NCI-H510A treated with DMSO at 0.1 percent for 48 hours (cell line): ENCODE measurements around the gene CHP1.
"Not testable (repeated sequence)": the region's sequence is repeated elsewhere in the genome, so short reads cannot be mapped to it uniquely, and the experiment has no call there.

ENCODE experiments used
- DNase-seq: peaks from one replicate; lab custom pipeline; 2025; lab: John Stamatoyannopoulos, UW

CHP1 gene

GRCh38 chr15:41230650-41231421, at the start of gene CHP1, which contains the start of gene EXD1:
Gene CHP1, plus strand, starts transcription at chr15:41231268. Its CDS starts 115 bp downstream, at chr15:41231383.
Gene EXD1, minus strand, starts transcription at chr15:41230757. Its CDS starts 4,182 bp downstream, at chr15:41226575.
- DNase-seq = peak; percentile 90

- DNase-seq = no peak
Measured at GRCh38 chr15:41182266-41182665, 48.8 kb upstream of the CHP1 start.

- DNase-seq = no peak
Measured at GRCh38 chr15:41183581-41183980, 47.5 kb upstream of the CHP1 start.

- DNase-seq = no peak
Measured at GRCh38 chr15:41194444-41194843, 36.6 kb upstream of the CHP1 start.

GRCh38 chr15:41199470-41199869, 31.6 kb upstream of the CHP1 start:
- no peak for DNase-seq

GRCh38 chr15:41203395-41203794, 27.7 kb upstream of the CHP1 start:
- no peak for DNase-seq

- DNase-seq = no peak
Measured at GRCh38 chr15:41205315-41205714, 25.8 kb upstream of the CHP1 start.

- DNase-seq = no peak
Measured at GRCh38 chr15:41207687-41208448, 23.2 kb upstream of the CHP1 start.

GRCh38 chr15:41215708-41216107, 15.4 kb upstream of the CHP1 start:
- no peak for DNase-seq

GRCh38 chr15:41218851-41219250, 12.2 kb upstream of the CHP1 start:
- DNase-seq = no peak

- DNase-seq = no peak
Measured at GRCh38 chr15:41219381-41219780, 11.7 kb upstream of the CHP1 start.

- DNase-seq = no peak
Measured at GRCh38 chr15:41230345-41230649, 771 bp upstream of the CHP1 start.

GRCh38 chr15:41231422-41232226, 556 bp downstream of the CHP1 start:
- DNase-seq = no peak

- no peak for DNase-seq
Measured at GRCh38 chr15:41233367-41233771, 2.3 kb downstream of the CHP1 start.

- not testable (repeated sequence) for DNase-seq
Measured at GRCh38 chr15:41235228-41235627, 4.2 kb downstream of the CHP1 start.

GRCh38 chr15:41235929-41236328, 4.9 kb downstream of the CHP1 start:
- DNase-seq = no peak

GRCh38 chr15:41238100-41238499, 7.0 kb downstream of the CHP1 start:
- DNase-seq = no peak

GRCh38 chr15:41241221-41241964, 10.3 kb downstream of the CHP1 start:
- peak; percentile 67 for DNase-seq

GRCh38 chr15:41250745-41251144, 19.7 kb downstream of the CHP1 start:
- not testable (repeated sequence) for DNase-seq

- no peak for DNase-seq
Measured at GRCh38 chr15:41251411-41251810, 20.3 kb downstream of the CHP1 start.

- no peak for DNase-seq
Measured at GRCh38 chr15:41254560-41254959, 23.5 kb downstream of the CHP1 start.

- DNase-seq = no peak
Measured at GRCh38 chr15:41256103-41256502, 25.0 kb downstream of the CHP1 start.
